Dedifferentiated amniotic fluid mesenchymal stem cell (primary cell): ENCODE results near the gene AGTRAP.

Experiments
- DNase-seq: peaks from one replicate; pipeline ENCODE4 v3.0.0-alpha.2; 2016; ENCODE audit errors: extremely low spot score

Gene AGTRAP

GRCh38 chr1:11706292-11706691 lies 29.6 kb upstream of the AGTRAP start:
- no peak for DNase-seq

- no peak for DNase-seq
Observed at GRCh38 chr1:11707621-11708276, 28.2 kb upstream of the AGTRAP start.

- no peak for DNase-seq
Observed at GRCh38 chr1:11708554-11709350, 27.2 kb upstream of the AGTRAP start.

- DNase-seq = no peak
Observed at GRCh38 chr1:11711490-11711889, 24.4 kb upstream of the AGTRAP start.

- DNase-seq = no peak
Observed at GRCh38 chr1:11712285-11712684, 23.7 kb upstream of the AGTRAP start.

GRCh38 chr1:11713095-11713494 lies 22.8 kb upstream of the AGTRAP start:
- DNase-seq = no peak

- DNase-seq = no peak
Observed at GRCh38 chr1:11714831-11715575, 20.9 kb upstream of the AGTRAP start.

GRCh38 chr1:11719313-11720032 lies 16.5 kb upstream of the AGTRAP start:
- DNase-seq = peak; percentile 72

GRCh38 chr1:11720033-11720376 lies 15.9 kb upstream of the AGTRAP start:
- no peak for DNase-seq

GRCh38 chr1:11720525-11720924 lies 15.4 kb upstream of the AGTRAP start:
- no peak for DNase-seq

- DNase-seq = no peak
Observed at GRCh38 chr1:11721311-11721710, 14.6 kb upstream of the AGTRAP start.

- no peak for DNase-seq
Observed at GRCh38 chr1:11722538-11722937, 13.4 kb upstream of the AGTRAP start.

GRCh38 chr1:11725616-11726015 lies 10.3 kb upstream of the AGTRAP start:
- DNase-seq = no peak

GRCh38 chr1:11727119-11727518 lies 8.8 kb upstream of the AGTRAP start:
- no peak for DNase-seq

- DNase-seq = no peak
Observed at GRCh38 chr1:11728126-11728806, 7.7 kb upstream of the AGTRAP start.

GRCh38 chr1:11729155-11729497 lies 6.8 kb upstream of the AGTRAP start:
- no peak for DNase-seq

- no peak for DNase-seq
Observed at GRCh38 chr1:11729498-11730428, 6.2 kb upstream of the AGTRAP start.

GRCh38 chr1:11730429-11730891 lies 5.5 kb upstream of the AGTRAP start:
- no peak for DNase-seq

- peak; percentile 23 for DNase-seq
Observed at GRCh38 chr1:11731691-11732283, 4.1 kb upstream of the AGTRAP start.

- no peak for DNase-seq
Observed at GRCh38 chr1:11733306-11733705, 2.6 kb upstream of the AGTRAP start.
